Left ventricle myocardium inferior (tissue), 1 donor: ENCODE data around the gene EML6. TPM values are rescaled to one million over a fixed set of nuclear protein-coding genes. Genes with fewer than 3 reads are reported as not detected.

ENCODE experiments used
- DNase-seq: peaks from one replicate; pipeline ENCODE4 v3.0.0-alpha.2; 2020
- H3K27ac ChIP-seq: fragments of 200-600 bp; replicated peaks from 2 replicates; pipeline ENCODE4 v1.8.0; 2021
- H3K27me3 ChIP-seq: fragments of 200-600 bp; 2 replicates; pipeline ENCODE4 v1.8.0; 2021; ENCODE audit warnings: low read depth
- H3K36me3 ChIP-seq: fragments of 200-600 bp; 2 replicates; pipeline ENCODE4 v1.8.0; 2021
- H3K4me1 ChIP-seq: fragments of 200-600 bp; 2 replicates; pipeline ENCODE4 v1.8.0; 2021
- H3K4me3 ChIP-seq: fragments of 200-600 bp; 2 replicates; pipeline ENCODE4 v1.8.0; 2021; ENCODE audit warnings: mild to moderate bottlenecking, moderate library complexity
- H3K9me3 ChIP-seq: fragments of 200-600 bp; replicated peaks from 2 replicates; pipeline ENCODE4 v1.8.0; 2021
- intact Hi-C: fragments of 100-400 bp; cut with micrococcal nuclease; formaldehyde crosslinking; loops from one replicate; pipeline ENCODE4 v1.11.0; 2022
- total RNA-seq: library from RNA; stranded (reverse); fragmentation: NEBNext Ultra II Directional; extraction: Animal tissue kit (Norgen Biotek cat#: 25700); gene quantifications from one replicate; pipeline ENCODE4 v1.2.1, GENCODE V29; 2021
- TF ChIP-seq, protein P1 (sequence below): fragments of 200-600 bp; IDR thresholded peaks from 2 replicates; pipeline ENCODE4 v1.8.0; 2021; ENCODE audit warnings: antibody characterized with exemption, mild to moderate bottlenecking, borderline replicate concordance
- donor health status: DM: no; HTN: yes; CAD: no; lungs with severe emphysema.

EML6 gene
- total RNA-seq, 1 donor from 2014 or later, result 0.77 TPM

DNA sequence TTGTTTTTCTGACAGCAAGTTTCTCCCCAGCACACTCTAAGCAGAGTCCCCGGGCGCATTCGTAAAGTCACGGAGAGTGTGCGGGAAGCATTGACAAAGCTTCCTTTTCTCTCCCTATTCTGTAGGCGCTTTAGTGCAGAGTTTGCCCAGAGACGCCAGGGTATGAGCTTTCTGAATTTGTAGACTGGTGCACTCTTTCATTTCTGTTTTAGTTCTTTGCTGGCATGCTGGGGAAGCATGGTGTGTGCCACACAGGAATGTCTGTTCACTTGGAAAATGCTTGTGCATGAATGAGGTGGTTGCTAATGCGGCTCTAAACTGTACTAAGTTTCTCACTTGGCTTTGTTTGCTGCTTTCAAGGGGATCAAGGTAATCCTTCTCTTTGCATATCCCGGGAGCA is 224.2 kb downstream of the EML6 start:
- H3K36me3 ChIP-seq, result no peaks in the 10 kb centered on the region
- H3K4me3 ChIP-seq, result no peak overlapping the region
- intact Hi-C loops, result no loop called here
- no peak for DNase-seq
- TF ChIP-seq, protein P1, sequence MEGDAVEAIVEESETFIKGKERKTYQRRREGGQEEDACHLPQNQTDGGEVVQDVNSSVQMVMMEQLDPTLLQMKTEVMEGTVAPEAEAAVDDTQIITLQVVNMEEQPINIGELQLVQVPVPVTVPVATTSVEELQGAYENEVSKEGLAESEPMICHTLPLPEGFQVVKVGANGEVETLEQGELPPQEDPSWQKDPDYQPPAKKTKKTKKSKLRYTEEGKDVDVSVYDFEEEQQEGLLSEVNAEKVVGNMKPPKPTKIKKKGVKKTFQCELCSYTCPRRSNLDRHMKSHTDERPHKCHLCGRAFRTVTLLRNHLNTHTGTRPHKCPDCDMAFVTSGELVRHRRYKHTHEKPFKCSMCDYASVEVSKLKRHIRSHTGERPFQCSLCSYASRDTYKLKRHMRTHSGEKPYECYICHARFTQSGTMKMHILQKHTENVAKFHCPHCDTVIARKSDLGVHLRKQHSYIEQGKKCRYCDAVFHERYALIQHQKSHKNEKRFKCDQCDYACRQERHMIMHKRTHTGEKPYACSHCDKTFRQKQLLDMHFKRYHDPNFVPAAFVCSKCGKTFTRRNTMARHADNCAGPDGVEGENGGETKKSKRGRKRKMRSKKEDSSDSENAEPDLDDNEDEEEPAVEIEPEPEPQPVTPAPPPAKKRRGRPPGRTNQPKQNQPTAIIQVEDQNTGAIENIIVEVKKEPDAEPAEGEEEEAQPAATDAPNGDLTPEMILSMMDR, result no peak
- H3K4me1 ChIP-seq, result no peaks in the 10 kb centered on the region
- no peaks in the 10 kb centered on the region for H3K9me3 ChIP-seq
- H3K27ac ChIP-seq, result no peak overlapping the region
- H3K27me3 ChIP-seq, result peaks cover 81% of the 10 kb centered on the region

DNA sequence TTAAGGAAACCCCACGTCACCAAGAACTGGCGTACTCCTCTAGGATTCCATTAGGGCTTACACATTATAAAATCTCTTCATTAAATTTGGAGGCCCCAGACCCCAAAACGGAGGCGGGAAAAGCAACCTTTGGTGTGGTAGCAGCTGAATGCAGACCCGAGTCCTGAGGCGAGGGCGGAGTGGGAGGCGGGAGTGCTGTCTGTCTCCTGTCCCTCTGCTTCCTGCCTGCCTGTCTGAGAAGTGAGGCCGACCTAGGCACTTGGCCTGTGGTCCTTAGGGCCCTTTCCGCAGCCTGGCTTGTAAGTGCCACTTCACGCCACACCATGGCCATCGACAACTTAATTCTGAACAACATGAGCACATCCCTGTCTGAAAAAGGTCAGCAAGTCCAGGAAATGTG is 224.7 kb downstream of the EML6 start:
- intact Hi-C loops, result no loop called here
- TF ChIP-seq, protein P1, result no peak
- Histone ChIP-seq H3K36me3 (no peaks in the 10 kb centered on the region), H3K9me3 (no peaks in the 10 kb centered on the region), H3K4me1 (no peaks in the 10 kb centered on the region), H3K4me3 (no peak overlapping the region), H3K27ac (no peak overlapping the region), H3K27me3 (peaks cover 81% of the 10 kb centered on the region)
- no peak for DNase-seq

DNA sequence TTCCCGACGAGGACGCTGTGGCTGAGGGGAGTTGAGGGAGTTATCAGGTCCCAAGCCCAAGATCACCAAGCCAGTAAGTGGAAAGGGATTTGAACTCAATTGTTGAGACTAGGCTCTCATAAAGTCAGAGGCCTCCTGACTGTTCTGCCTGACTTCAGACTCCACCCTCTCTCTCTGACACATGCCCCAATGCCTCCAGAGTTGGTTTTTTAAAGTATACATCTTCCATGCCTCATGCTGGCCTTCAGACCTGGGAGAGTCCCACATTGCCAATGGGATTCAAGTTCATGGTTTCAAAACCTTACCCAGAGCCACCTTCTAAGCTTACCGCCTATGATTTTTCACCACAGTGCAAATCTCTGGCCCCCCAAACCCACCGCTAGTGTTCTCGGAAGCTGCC is 226.0 kb downstream of the EML6 start:
- TF ChIP-seq, protein P1, result no peak
- DNase-seq, result no peak
- no peaks in the 10 kb centered on the region for H3K4me1 ChIP-seq
- no peaks in the 10 kb centered on the region for H3K36me3 ChIP-seq
- H3K27me3 ChIP-seq, result peaks cover 76% of the 10 kb centered on the region
- intact Hi-C loops, result no loop called here
- H3K27ac ChIP-seq, result no peak overlapping the region
- H3K4me3 ChIP-seq, result no peak overlapping the region
- no peaks in the 10 kb centered on the region for H3K9me3 ChIP-seq

DNA sequence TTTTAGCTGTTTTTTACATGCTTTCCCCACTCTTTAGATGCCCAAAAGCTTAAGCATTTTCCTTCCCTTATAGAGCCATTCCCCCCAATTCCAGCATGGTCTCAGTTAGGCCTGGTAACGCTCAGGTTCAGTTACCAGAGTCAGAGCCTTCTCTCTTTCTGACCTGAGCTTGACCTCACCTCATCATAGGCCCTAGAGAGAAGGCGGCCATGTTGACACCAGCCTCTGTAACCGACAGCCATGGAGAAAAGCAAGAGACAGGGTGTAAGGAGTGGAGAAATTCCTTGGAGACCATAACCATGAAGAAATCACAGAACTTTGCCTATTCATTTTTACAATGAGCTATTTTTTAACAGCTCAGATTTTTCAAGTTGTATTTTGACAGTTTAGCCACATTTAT is 227.3 kb downstream of the EML6 start:
- TF ChIP-seq, protein P1, result no peak
- peaks cover 86% of the 10 kb centered on the region for H3K27me3 ChIP-seq
- no peak overlapping the region for H3K27ac ChIP-seq
- DNase-seq, result no peak
- no peaks in the 10 kb centered on the region for H3K9me3 ChIP-seq
- no peaks in the 10 kb centered on the region for H3K36me3 ChIP-seq
- H3K4me1 ChIP-seq, result no peaks in the 10 kb centered on the region
- H3K4me3 ChIP-seq, result no peak overlapping the region
- intact Hi-C loops, result no loop called here

DNA sequence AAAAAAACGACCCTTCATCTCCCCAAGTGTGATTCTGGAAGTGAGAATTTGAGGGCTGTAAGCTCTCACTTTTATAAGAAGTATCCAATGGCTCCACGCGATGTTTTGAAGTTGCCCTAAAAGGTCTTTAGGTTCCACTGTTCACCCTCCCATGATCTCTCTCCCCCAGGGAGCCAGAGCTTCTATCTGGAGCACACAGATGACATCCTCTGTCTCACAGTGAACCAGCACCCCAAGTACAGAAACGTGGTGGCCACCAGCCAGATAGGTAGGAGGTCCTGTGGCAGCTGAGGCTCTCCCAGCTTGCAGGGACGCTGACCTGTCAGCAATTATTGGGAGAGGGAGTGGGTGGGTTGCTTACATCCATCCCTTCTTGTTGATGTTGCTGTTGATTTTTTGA is 229.0 kb downstream of the EML6 start:
- H3K4me3 ChIP-seq, result no peak overlapping the region
- peaks cover 86% of the 10 kb centered on the region for H3K27me3 ChIP-seq
- TF ChIP-seq, protein P1, result no peak
- intact Hi-C loops, result no loop called here
- H3K36me3 ChIP-seq, result no peaks in the 10 kb centered on the region
- DNase-seq, result no peak
- H3K27ac ChIP-seq, result no peak overlapping the region
- no peaks in the 10 kb centered on the region for H3K9me3 ChIP-seq
- no peaks in the 10 kb centered on the region for H3K4me1 ChIP-seq

DNA sequence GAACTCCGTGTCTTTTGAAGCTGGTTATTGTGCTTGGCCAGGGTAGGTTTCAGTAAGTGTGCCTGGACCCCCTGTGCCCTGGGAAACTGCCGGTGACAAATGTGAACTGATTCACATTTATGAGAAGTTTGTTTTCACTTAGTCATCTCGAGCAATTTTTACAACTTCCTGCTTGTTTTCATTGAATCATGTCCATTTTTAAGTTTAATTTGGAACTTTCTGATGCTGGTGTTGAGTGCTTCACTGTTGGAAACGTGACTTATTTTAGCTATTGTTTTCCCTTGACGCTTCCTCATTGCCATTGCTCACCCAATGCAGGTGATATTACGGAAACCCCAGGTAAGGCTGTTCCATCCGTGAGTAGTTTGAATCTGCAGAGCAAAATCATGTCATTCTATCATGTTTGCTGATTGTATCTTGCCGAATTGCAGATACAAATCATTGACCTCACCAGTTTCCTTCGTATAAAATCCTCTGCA is 229.6 kb downstream of the EML6 start:
- no peak overlapping the region for H3K27ac ChIP-seq
- TF ChIP-seq, protein P1, result no peak
- no peaks in the 10 kb centered on the region for H3K9me3 ChIP-seq
- no peak for DNase-seq
- no peaks in the 10 kb centered on the region for H3K36me3 ChIP-seq
- H3K4me1 ChIP-seq, result no peaks in the 10 kb centered on the region
- H3K27me3 ChIP-seq, result peaks cover 86% of the 10 kb centered on the region
- no peak overlapping the region for H3K4me3 ChIP-seq
- intact Hi-C loops, result no loop called here
